Gastroesophageal sphincter (tissue), 3 donors: ENCODE data around the gene LFNG.

Experiments used
- CTCF ChIP-seq, 4 experiments: fragments of 200-600 bp in 2 of 4; fragments of 450-650 bp in 2 of 4; sonication (generic) in 1 of 4; IDR thresholded peaks; one replicate each; pipeline ENCODE4 v1.5.1; 2017 to 2019; ENCODE audit warnings: antibody characterized with exemption in 4 of 4, mild to moderate bottlenecking in 2 of 4, moderate library complexity in 2 of 4
- POLR2A ChIP-seq, 2 donors: fragments of 450-650 bp; IDR thresholded peaks; one replicate each; pipeline ENCODE4 v1.6.1; 2017; ENCODE audit warnings: antibody characterized with exemption in 2 of 2, mild to moderate bottlenecking in 2 of 2, moderate library complexity in 1 of 2

GRCh38 chr7:2575046-2575732, 55.6 kb downstream of the LFNG start:
- TF ChIP-seq CTCF (IDR thresholded peaks at IDR 0.05): no peak
- no peak for TF ChIP-seq POLR2A (IDR thresholded peaks at IDR 0.05)
